Nephron progenitor cell (in vitro differentiated cells): ENCODE measurements around the gene MLKL.

Source experiments
- DNase-seq: peaks from one replicate; pipeline ENCODE4 v3.0.0; 2021
- H3K27ac Mint-ChIP-seq: 2 replicates; pipeline ENCODE4 v1.8.0; 2021; ENCODE audit warnings: mild to moderate bottlenecking, moderate library complexity, mixed read lengths
- H3K27me3 Mint-ChIP-seq: 2 replicates; pipeline ENCODE4 v1.8.0; 2021; ENCODE audit warnings: mild to moderate bottlenecking, low read depth, mixed read lengths; ENCODE audit not compliant: poor library complexity
- H3K36me3 Mint-ChIP-seq: 2 replicates; pipeline ENCODE4 v1.8.0; 2021; ENCODE audit warnings: low read depth, mixed read lengths
- H3K4me1 Mint-ChIP-seq: 2 replicates; pipeline ENCODE4 v1.8.0; 2021; ENCODE audit warnings: mixed read lengths
- H3K4me3 Mint-ChIP-seq: 2 replicates; pipeline ENCODE4 v1.8.0; 2021; ENCODE audit warnings: mild to moderate bottlenecking, moderate library complexity, mixed read lengths
- H3K9me3 Mint-ChIP-seq: 2 replicates; pipeline ENCODE4 v1.8.0; 2021; ENCODE audit warnings: mild to moderate bottlenecking, moderate library complexity, mixed read lengths
- TF ChIP-seq, protein P1 (sequence below): fragments of 200-600 bp; sonication (generic); IDR thresholded peaks from 2 replicates; pipeline ENCODE4 v1.5.0; 2021; ENCODE audit warnings: antibody characterized with exemption

The MLKL gene

DNA sequence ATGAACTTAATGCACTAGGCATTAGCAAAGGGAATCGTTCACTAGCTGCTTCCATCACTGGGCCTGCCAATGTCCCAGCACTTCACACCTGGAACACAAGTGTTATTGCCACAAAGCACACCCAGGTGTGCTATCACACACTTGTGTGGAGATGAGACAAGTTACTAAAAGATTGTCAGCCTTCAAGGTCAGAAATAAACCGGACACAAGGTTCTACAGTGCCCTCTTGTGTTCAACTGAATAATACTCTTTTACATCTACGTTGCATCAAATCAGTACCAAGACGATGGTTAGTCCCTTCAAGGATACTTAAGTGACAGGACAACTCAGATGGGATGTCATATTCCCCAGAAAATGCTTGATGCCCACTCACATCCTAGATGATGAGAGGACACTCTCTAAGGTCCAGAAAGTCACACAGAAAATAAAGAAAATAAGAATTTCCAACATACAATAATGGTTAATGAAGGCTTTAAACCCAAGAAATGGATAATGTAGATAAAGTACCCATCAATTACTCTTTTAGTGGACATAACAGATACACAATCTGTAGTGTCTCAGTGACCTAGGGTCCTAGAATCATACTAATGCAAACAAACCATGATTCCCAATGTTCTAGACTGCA, 77.3 kb downstream of the MLKL start:
- H3K27me3 Mint-ChIP-seq, result peaks cover 3% of the 10 kb centered on the region
- peaks cover 8% of the 10 kb centered on the region for H3K4me1 Mint-ChIP-seq
- H3K27ac Mint-ChIP-seq, result no peak overlapping the region
- TF ChIP-seq, protein P1, sequence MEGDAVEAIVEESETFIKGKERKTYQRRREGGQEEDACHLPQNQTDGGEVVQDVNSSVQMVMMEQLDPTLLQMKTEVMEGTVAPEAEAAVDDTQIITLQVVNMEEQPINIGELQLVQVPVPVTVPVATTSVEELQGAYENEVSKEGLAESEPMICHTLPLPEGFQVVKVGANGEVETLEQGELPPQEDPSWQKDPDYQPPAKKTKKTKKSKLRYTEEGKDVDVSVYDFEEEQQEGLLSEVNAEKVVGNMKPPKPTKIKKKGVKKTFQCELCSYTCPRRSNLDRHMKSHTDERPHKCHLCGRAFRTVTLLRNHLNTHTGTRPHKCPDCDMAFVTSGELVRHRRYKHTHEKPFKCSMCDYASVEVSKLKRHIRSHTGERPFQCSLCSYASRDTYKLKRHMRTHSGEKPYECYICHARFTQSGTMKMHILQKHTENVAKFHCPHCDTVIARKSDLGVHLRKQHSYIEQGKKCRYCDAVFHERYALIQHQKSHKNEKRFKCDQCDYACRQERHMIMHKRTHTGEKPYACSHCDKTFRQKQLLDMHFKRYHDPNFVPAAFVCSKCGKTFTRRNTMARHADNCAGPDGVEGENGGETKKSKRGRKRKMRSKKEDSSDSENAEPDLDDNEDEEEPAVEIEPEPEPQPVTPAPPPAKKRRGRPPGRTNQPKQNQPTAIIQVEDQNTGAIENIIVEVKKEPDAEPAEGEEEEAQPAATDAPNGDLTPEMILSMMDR, result peak; percentile 53
- no peak overlapping the region for H3K4me3 Mint-ChIP-seq
- H3K36me3 Mint-ChIP-seq, result peaks cover 62% of the 10 kb centered on the region
- no peak for DNase-seq
- H3K9me3 Mint-ChIP-seq, result no peaks in the 10 kb centered on the region

DNA sequence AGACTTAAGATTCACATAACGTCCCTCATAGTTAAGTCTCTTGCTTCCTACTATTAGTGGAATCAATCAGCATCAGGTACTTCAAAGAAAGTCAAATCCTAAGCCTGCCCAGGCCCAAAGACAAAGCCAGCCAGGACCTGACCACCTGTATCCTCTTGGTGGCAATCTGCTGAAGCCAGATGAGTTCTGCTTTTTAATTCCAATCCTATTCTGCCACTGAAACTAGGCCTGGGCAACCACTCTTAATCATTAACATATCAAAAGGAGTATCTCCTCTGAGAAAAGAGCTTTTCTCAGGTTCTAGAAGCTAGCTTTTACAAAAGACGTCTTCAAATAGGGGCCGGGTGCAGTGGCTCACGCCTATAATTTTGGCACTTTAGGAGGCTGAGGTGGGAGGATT, 78.7 kb downstream of the MLKL start:
- peaks cover 3% of the 10 kb centered on the region for H3K27me3 Mint-ChIP-seq
- no peak overlapping the region for H3K4me3 Mint-ChIP-seq
- H3K36me3 Mint-ChIP-seq, result peaks cover 59% of the 10 kb centered on the region
- no peak for DNase-seq
- peak overlapping the region; percentile 87 for H3K27ac Mint-ChIP-seq
- no peaks in the 10 kb centered on the region for H3K9me3 Mint-ChIP-seq
- TF ChIP-seq, protein P1, result no peak
- H3K4me1 Mint-ChIP-seq, result no peaks in the 10 kb centered on the region
